Right hindlimb (tissue), 1 donor: ENCODE results near the gene ATG4C.
"Not testable (repeated sequence)": the region's sequence is repeated elsewhere in the genome, so short reads cannot be mapped to it uniquely, and the experiment has no call there.

Experiments used
- DNase-seq: peaks from one replicate; pipeline ENCODE4 v3.0.0-alpha.2; 2018

ATG4C gene

GRCh38 chr1:62783736-62784508 lies at the start of gene ATG4C:
TSS of gene ATG4C (plus strand) at chr1:62784132. CDS start at chr1:62803787, 19,655 bp downstream.
- peak; percentile 96 for DNase-seq

DNA sequence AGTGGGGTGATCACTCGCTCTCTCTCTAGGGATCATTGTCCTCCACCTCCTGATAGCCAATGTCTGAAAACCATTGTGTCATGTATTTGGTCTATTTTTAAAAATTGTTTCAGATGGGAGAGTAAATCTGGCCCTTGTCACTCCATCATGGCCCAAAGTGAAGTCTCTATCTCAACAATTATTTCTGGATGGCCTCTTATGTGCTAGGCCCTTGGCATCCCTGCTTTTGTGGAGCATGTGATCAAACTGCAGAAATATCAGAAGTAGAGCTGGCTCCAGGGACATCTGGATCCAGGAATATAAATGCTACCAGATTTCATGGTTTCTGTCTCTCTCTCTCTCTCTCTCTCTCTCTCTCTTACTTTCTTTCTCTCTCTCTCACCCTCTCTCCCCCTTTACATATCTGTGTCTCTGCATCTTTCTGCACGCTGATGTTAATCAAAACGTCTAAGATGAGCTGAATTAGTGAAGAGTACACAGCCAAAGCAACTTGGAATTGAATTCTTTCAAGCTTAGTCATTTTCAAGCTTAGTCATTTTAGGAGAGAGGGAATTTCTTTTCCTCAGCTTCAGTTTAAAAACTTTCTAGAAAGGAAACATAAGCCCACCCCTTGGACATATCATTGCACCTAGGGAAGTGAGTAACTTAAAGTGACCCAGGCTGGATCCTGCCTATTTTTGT lies 48.3 kb upstream of the ATG4C start:
- DNase-seq = no peak

DNA sequence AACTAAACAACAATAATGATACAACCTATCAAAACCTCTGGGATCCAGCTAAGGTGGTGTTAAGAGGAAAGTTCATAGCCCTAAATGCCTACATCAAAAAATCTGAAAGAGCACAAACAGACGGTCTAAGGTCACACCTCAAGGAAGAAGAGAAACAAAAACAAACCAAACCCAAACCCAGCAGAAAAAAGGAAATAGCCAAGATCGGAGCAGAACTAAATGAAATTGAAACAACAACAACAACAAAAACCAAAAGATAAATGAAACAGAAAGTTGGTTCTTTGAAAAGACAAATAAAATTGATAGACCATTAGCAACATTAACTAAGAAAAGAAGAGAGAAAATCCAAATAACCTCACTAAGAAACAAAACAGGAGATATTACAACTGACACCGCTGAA lies 43.2 kb upstream of the ATG4C start:
- DNase-seq = not testable (repeated sequence)

- no peak for DNase-seq
These were observed 39.0 kb upstream of the ATG4C start for GRCh38 chr1:62744611-62745577.

GRCh38 chr1:62746086-62746808 lies 37.7 kb upstream of the ATG4C start:
- DNase-seq = no peak

GRCh38 chr1:62746809-62747138 lies 37.2 kb upstream of the ATG4C start:
- DNase-seq = no peak

DNA sequence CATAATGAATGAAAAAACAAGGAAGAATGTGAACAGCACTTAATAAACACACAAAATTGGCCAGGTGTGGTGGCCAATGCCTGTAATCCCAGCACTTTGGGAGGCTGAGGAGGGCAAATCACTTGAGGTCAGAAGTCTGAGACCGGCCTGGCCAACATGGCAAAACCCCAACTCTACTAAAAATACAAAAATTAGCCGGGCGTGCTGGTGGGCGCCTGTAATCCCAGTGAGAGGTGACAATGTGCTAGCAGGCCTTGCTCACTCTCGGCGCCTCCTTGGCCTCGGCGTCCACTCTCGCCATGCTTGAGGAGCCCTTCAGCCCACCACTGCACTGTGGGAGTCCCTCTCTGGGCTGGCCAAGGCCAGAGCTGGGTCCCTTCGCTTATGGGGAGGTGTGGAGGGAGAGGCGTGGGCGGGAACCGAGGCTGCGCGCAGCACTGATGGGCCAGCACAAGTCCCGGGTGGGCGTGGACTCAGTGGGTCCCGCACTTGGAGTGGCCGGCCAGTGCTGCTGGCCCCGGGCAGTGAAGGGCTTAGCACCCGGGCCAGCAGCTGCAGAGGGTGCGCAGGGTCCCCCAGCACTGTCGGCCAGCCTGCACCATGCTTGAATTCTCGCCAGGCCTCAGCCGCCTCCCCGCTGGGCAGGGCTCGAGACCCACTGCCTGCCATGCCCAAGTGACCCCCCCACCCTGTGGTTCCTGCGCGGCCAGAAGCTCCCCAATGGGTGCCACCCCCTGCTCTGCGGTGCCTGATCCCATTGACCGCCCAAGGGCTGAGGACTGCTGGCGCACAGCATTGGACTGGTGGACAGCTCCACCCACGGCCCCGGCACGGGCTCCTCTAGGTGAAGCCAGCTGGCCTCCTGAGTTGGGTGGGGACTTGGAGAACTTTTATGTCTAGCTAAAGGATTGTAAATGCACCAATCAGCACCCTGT lies 30.6 kb upstream of the ATG4C start:
- peak; percentile 22 for DNase-seq

DNA sequence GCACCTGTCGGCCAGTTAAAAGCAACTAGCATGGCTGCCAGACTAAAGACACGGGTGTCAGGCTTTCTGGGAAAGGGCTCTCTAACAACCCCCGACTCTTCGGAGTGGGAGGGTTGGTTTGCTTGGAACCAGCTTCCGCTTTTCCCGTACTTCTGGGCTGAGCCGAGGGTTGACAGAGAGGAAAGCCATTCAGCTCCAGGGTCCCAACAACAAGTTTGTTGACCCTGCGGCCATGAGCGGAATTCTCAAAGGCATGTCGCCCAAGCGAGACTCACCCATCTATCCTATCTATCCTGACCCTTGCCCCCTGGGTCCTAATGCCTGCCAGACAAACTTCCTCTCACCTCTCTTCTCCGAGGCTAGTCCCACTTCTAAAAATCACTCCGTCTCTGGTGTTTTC lies 29.0 kb upstream of the ATG4C start:
- DNase-seq = not testable (repeated sequence)

DNA sequence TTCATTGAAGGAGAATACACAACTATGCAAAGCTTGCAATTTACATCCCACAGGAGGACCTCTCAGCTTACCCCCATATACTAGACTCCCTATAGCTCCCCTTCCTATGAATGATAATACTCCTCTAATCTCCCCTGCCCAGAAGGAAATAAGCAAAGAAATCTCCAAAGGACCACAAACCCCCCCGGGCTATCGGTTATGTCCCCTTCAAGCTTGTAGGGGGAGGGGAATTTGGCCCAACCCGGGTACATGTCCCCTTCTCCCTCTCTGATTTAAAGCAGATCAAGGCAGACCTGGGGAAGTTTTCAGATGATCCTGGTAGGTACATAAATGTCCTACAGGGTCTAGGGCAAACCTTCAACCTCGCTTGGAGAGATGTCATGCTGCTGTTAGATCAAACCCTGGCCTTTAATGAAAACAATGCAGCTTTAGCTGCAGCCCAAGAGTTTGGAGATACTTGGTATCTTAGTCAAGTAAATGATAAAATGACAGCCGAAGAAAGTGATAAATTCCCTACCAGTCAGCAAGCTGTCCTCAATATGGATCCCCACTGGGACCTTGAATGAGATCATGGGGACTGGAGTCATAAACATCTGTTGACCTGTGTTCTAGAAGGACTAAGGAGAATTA lies 27.6 kb upstream of the ATG4C start:
- not testable (repeated sequence) for DNase-seq

- DNase-seq = not testable (repeated sequence)
These were observed 24.6 kb upstream of the ATG4C start for GRCh38 chr1:62759232-62759875.

DNA sequence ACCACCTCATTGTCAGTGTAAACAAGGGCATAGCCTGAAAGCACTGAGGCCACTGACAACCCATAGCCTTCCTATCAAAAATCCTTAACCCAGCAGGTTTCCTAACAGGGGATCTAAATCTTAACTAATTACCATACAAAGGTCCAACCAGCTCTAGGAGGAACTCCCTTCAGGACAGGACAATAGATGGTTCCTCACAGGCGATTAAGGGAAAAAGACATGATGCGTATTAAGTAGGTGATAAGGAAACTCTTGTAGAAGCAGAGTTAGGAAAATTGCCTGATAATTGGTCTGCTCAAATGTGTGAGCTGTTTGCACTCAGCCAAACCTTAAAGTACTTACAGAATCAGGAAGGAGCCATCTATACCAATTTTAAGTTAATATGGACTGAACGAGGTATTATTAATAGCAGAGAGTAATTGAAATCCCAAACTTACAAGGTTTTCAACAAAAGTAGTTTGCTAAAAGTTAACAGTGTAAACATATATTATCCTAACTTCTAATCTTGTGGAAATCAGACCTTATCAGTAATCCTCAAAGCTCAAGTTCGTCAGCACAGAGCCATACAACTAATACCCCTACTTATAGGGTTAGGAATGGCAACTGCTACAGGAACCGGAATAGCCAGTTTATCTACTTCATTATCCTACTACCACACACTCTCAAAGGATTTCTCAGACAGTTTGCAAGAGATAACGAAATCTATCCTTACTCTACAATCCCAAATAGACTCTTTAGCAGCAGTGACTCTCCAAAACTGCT lies 23.7 kb upstream of the ATG4C start:
- DNase-seq = not testable (repeated sequence)

DNA sequence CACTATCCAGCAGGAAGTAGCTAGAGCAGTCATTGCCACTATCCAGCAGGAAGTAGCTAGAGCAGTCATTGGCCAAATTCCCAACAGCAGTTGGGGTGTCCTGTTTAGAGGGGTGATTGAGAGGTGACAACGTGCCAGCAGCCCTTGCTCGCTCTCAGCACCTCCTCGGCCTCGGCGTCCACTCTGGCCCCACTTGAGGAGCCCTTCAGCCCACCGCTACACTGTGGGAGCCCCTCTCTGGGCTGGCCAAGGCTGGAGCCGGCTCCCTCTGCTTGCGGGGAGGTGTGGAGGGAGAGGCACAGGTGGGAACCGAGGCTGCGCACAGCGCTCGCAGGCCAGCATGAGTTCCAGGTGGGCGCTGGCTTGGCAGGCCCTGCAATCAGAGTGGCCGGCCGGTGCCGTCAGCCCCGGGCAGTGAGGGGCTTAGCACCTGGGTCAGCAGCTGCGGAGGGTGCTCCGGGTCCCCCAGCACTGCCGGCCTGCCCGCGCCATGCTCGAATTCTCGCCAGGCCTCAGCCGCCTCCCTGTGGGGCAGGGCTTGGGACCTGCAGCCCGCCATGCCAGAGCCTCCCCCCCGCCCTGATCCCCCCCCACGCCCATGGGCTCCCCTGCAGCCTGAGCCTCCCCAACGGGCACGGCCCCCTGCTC lies 22.6 kb upstream of the ATG4C start:
- not testable (repeated sequence) for DNase-seq

GRCh38 chr1:62762027-62762426 lies 21.9 kb upstream of the ATG4C start:
- DNase-seq = not testable (repeated sequence)

DNA sequence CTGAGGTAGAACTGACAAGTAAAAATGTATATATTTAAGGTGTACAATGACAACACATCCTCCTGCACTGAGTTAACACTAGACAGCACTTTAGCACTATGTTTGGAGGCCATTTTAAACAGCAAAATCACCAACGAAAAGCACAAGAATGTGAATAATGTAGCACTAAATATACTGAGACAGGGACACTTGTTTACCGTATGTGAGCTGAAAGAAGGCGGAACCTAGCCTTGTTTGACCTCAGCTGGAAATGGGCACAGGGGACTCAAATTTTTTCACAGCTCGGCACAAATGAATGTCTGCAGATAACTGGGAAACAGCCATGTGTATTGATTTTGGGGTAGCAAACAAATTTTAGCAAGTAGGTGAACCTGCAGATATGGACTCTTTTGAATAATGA lies 18.0 kb upstream of the ATG4C start:
- no peak for DNase-seq

DNA sequence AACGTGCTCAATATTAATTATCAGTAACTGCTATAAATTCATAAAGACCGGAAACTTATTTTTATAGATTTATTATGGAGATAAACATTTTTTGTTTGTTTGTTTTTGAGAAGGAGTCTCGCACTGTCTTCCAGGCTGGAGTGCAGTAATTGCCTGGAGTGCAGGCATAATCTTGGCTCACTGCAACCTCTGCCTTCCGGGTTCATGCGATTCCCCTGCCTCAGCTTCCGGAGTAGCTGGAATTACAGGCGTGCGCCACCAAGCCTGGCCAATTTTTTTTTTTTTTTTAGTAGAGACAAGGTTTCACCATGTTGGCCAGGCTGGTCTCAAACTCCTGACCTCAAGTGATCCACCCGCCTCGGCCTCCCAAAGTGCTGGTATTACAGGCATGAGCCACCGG lies 15.4 kb upstream of the ATG4C start:
- DNase-seq = not testable (repeated sequence)

GRCh38 chr1:62772607-62773295 lies 11.2 kb upstream of the ATG4C start:
- no peak for DNase-seq

GRCh38 chr1:62774006-62774405 lies 9.9 kb upstream of the ATG4C start:
- no peak for DNase-seq

- no peak for DNase-seq
These were observed 8.8 kb upstream of the ATG4C start for GRCh38 chr1:62774971-62775595.
